Spleen (tissue), 7 donors: ENCODE data around the gene RELL1.

ENCODE experiments used
- CTCF ChIP-seq, 11 experiments: fragments of 200-600 bp in 7 of 11; fragments of 450-650 bp in 4 of 11; sonication (generic) in 4 of 11; IDR thresholded peaks in 8 of 11; conservative IDR thresholded peaks in 3 of 11; 1 replicate in 7 of 11; 2 replicates in 4 of 11; pipeline versions ENCODE4 v1.4.0 to v1.8.0; 2016 to 2021; ENCODE audit warnings: antibody characterized with exemption in 11 of 11, inconsistent platforms in 4 of 11, mild to moderate bottlenecking in 1 of 11
- POLR2A ChIP-seq, 3 donors: fragments of 450-650 bp; IDR thresholded peaks; one replicate each; pipeline ENCODE4 v1.5.1; 2017; ENCODE audit warnings: antibody characterized with exemption in 3 of 3, mild to moderate bottlenecking in 1 of 3
- POLR2AphosphoS5 ChIP-seq, 3 donors: sonication (generic); formaldehyde crosslinking; IDR thresholded peaks; one replicate each; pipeline ENCODE4 v1.5.1; 2017; ENCODE audit warnings: antibody characterized with exemption in 3 of 3
- donor health status: DM: no; HTN: no; CAD: no; lungs with moderate emphysema.
- donor health status: DM: no; HTN: no; CAD: no.
- donor health status: DM: no; HTN: no; CAD: no.

GRCh38 chr4:37584493-37585060, 101.6 kb downstream of the RELL1 start:
- TF ChIP-seq CTCF (IDR thresholded peaks at IDR 0.05 in 8 of 11, conservative IDR thresholded peaks at IDR 0.05 in 3 of 11) (no peak), POLR2A (IDR thresholded peaks at IDR 0.05) (no peak), POLR2AphosphoS5 (IDR thresholded peaks at IDR 0.05) (no peak)
